Parathyroid adenoma (tissue), 2 donors: ENCODE measurements around the gene KIF18B.

Experiments used
- H2AFZ ChIP-seq: fragments of 300-600 bp; sonication (generic); one replicate; pipeline ENCODE4 v1.7.0; 2017; ENCODE audit warnings: antibody characterized with exemption, mild to moderate bottlenecking
- H3K27ac ChIP-seq: fragments of 300-600 bp; sonication (generic); one replicate; pipeline ENCODE4 v1.7.0; 2017
- H3K27me3 ChIP-seq: fragments of 300-600 bp; sonication (generic); one replicate; pipeline ENCODE4 v1.7.0; 2017; ENCODE audit warnings: low read length; ENCODE audit not compliant: control insufficient read depth, insufficient read depth
- H3K36me3 ChIP-seq: fragments of 300-600 bp; sonication (generic); one replicate; pipeline ENCODE4 v1.7.0; 2017; ENCODE audit warnings: low read length; ENCODE audit not compliant: control insufficient read depth, insufficient read depth
- H3K4me1 ChIP-seq: fragments of 300-600 bp; sonication (generic); one replicate; pipeline ENCODE4 v1.7.0; 2017; ENCODE audit warnings: control low read depth
- H3K4me2 ChIP-seq: fragments of 300-600 bp; sonication (generic); one replicate; pipeline ENCODE4 v1.7.0; 2017; ENCODE audit warnings: low read length
- H3K4me3 ChIP-seq: fragments of 300-600 bp; sonication (generic); one replicate; pipeline ENCODE4 v1.7.0; 2017; ENCODE audit warnings: low read depth, low read length
- H3K79me2 ChIP-seq: fragments of 300-600 bp; sonication (generic); one replicate; pipeline ENCODE4 v1.7.0; 2017; ENCODE audit warnings: control low read depth
- H3K9ac ChIP-seq: fragments of 300-600 bp; sonication (generic); one replicate; pipeline ENCODE4 v1.7.0; 2017; ENCODE audit warnings: mild to moderate bottlenecking
- H3K9me3 ChIP-seq: fragments of 300-600 bp; sonication (generic); one replicate; pipeline ENCODE4 v1.7.0; 2017; ENCODE audit warnings: low read length; ENCODE audit not compliant: control insufficient read depth
- CTCF ChIP-seq: fragments of 300-600 bp; sonication (generic); IDR thresholded peaks from one replicate; pipeline ENCODE4 v1.7.0; 2017; ENCODE audit warnings: antibody characterized with exemption, mild to moderate bottlenecking
- donor health status: primary hyperparathyroidism.

KIF18B gene

DNA sequence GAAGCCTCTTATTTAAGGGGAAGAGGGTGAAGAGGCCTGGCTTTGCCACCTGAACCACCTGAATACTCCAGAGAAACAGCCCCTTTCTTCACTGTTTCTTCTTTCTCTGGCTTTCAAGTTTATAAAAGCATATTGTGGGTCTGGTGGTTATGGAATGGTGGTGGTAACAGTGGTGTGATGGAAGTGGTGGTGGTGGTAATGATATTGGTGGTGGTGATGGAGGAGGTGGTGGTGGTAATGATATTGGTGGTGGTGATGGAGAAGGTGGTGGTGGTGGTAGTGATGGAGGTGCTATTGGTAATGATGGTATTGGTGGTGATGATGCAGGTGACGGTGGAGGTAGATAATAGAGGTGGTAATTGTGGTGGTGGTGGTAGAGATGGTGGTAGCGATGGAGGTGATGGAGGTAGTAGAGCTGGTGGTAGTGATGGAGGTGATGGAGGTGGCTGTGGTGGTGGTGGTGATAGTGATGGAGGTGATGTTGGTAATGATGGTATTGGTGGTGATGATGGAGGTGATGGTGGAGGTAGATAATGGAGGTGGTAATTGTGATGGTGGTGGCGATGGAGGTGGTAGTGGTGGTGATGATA is 34.6 kb upstream of the KIF18B start:
- no peak overlapping the region for H3K9ac ChIP-seq
- no peaks in the 10 kb centered on the region for H3K36me3 ChIP-seq
- no peak overlapping the region for H2AFZ ChIP-seq
- no peak overlapping the region for H3K27ac ChIP-seq
- no peak overlapping the region for H3K4me2 ChIP-seq
- no peaks in the 10 kb centered on the region for H3K9me3 ChIP-seq
- H3K4me3 ChIP-seq = no peak overlapping the region
- no peaks in the 10 kb centered on the region for H3K4me1 ChIP-seq
- no peaks in the 10 kb centered on the region for H3K27me3 ChIP-seq
- TF ChIP-seq CTCF = no peak
- no peaks in the 10 kb centered on the region for H3K79me2 ChIP-seq

DNA sequence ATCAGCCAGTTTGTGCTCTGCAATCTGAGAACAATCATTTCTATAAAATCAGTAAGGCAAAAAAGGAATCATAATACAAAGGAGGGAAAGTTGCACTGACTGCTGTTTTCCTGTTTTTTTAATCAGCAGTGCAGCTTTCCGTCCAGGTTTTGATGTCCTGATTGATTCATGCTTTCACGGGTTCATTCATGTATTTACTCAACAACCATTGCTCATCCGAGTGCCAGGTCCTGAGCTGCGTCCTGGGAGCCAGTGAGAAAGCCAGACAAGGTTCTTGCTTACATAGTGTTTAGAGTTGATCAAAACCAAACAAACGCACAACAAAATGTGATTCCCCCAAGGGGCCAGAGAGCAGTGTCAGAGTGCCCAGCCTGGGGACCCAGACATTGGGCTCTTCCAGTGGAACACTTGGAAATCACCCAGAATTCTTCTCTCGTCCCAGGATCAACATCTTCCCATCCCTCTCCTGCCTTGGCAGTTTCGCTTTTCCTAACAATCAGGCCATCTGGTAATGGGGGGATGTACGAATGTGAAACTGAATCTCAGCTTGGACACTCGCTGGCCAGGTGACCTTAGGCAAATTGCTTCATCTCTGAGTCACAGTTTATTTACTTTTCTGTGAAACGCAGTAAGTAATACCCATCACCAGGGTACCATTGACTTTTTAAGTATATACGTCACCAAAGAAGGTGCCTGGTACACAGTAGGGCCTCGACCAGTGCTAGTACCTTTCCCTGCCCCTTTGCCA is 33.8 kb upstream of the KIF18B start:
- no peak for TF ChIP-seq CTCF
- H3K27me3 ChIP-seq = no peaks in the 10 kb centered on the region
- no peaks in the 10 kb centered on the region for H3K36me3 ChIP-seq
- H3K4me1 ChIP-seq = no peaks in the 10 kb centered on the region
- H3K4me2 ChIP-seq = no peak overlapping the region
- H3K4me3 ChIP-seq = no peak overlapping the region
- H3K79me2 ChIP-seq = no peaks in the 10 kb centered on the region
- H3K9ac ChIP-seq = no peak overlapping the region
- H3K9me3 ChIP-seq = no peaks in the 10 kb centered on the region
- H3K27ac ChIP-seq = no peak overlapping the region
- no peak overlapping the region for H2AFZ ChIP-seq

DNA sequence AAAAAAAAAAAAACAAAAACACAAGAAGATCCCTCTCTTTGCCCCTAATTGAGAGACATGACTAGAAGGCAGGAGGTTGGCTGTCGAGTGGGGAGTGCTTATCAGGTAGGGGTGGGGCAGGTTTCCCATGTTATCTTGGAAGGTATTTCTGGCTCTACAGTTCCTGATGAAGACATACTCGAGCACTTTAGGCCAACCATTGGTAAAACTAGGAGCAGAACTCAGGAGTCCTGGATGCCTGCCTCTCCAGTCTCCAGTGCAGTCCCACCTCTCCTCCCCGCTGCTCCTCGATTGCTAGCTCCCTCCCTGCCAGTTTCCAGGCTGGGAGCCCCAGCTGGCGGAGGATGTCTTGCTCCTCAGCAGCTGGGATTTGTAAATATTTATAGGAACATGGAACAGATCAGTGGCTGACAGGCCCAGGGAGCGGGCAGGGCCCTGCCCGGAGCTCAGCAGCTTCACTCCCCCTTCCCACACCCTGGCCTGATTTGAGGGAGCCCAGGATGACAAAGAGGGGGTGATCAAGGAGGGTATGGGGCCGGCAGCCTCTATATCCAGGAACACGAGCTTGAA is 31.9 kb upstream of the KIF18B start:
- H3K36me3 ChIP-seq = no peaks in the 10 kb centered on the region
- H3K9me3 ChIP-seq = no peaks in the 10 kb centered on the region
- no peaks in the 10 kb centered on the region for H3K79me2 ChIP-seq
- no peak for TF ChIP-seq CTCF
- no peak overlapping the region for H3K4me2 ChIP-seq
- no peak overlapping the region for H3K9ac ChIP-seq
- no peaks in the 10 kb centered on the region for H3K4me1 ChIP-seq
- no peak overlapping the region for H2AFZ ChIP-seq
- no peak overlapping the region for H3K27ac ChIP-seq
- H3K27me3 ChIP-seq = no peaks in the 10 kb centered on the region
- H3K4me3 ChIP-seq = no peak overlapping the region

DNA sequence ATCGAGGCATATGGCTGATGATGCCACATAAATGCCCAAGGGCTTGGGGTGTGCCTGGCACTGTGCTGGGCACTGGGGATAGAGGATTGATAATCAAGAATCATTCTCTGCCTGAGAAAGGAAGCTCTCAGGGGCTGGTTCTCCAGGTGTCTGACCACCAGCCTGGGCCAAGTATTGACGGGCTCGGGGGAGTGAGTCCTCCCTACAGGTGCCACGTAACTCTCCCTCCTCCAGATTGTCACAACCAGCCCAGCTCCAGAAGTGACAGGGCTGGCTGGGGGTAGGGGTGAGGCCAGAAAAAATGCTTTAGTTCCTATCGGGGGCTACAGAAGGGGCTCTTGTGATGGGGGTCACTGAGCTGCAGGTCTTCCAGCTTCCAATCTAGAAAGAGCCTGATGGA is 31.2 kb upstream of the KIF18B start:
- no peaks in the 10 kb centered on the region for H3K27me3 ChIP-seq
- no peaks in the 10 kb centered on the region for H3K4me1 ChIP-seq

More for the DNA sequence above, 31.2 kb upstream of the KIF18B start:
- Histone ChIP-seq H3K27ac (no peak overlapping the region), H3K4me2 (no peak overlapping the region), H3K36me3 (no peaks in the 10 kb centered on the region), H3K4me3 (no peak overlapping the region), H3K79me2 (no peaks in the 10 kb centered on the region), H3K9me3 (no peaks in the 10 kb centered on the region), H2AFZ (no peak overlapping the region), H3K9ac (no peak overlapping the region)
- no peak for TF ChIP-seq CTCF
